Heart right ventricle (tissue), 16 donors: ENCODE data around the gene ANKRD33. TPM values are rescaled to one million over a fixed set of nuclear protein-coding genes. Genes with fewer than 3 reads are reported as not detected.

ENCODE experiments used
- ATAC-seq, 8 donors: fragments of 200-7000 bp; cut with Tn5 transposase; one replicate each; pipeline ENCODE4 v1.9.1; 2020; ENCODE audit warnings: mild to moderate bottlenecking in 8 of 8, moderate library complexity in 8 of 8, moderate number of reproducible peaks in 1 of 8
- DNase-seq, 2 donors: peaks; one replicate each; pipeline ENCODE4 v3.0.0-alpha.2; 2020
- H3K27ac ChIP-seq, 10 donors: fragments of 200-600 bp; sonication (generic) in 2 of 10; one replicate each; pipeline versions ENCODE4 v1.5.0 to v1.8.0; 2020 to 2022; ENCODE audit warnings: mild to moderate bottlenecking in 3 of 10
- H3K27me3 ChIP-seq, 7 donors: fragments of 200-600 bp; one replicate each; pipeline ENCODE4 v1.8.0; 2021 to 2022; ENCODE audit warnings: mild to moderate bottlenecking in 2 of 7
- H3K36me3 ChIP-seq, 9 donors: fragments of 200-600 bp; sonication (generic) in 1 of 9; one replicate each; pipeline versions ENCODE4 v1.5.0 to v1.8.0; 2020 to 2022; ENCODE audit warnings: mild to moderate bottlenecking in 2 of 9
- H3K4me1 ChIP-seq, 9 donors: fragments of 200-600 bp; sonication (generic) in 1 of 9; one replicate each; pipeline versions ENCODE4 v1.5.0 to v1.8.0; 2020 to 2022; ENCODE audit warnings: mild to moderate bottlenecking in 4 of 9
- H3K4me3 ChIP-seq, 10 donors: fragments of 200-600 bp; sonication (generic) in 2 of 10; one replicate each; pipeline versions ENCODE4 v1.5.0 to v1.8.0; 2020 to 2022; ENCODE audit warnings: mild to moderate bottlenecking in 7 of 10, moderate library complexity in 2 of 10
- H3K9me3 ChIP-seq, 11 donors: fragments of 200-600 bp in 10 of 11; sonication (generic) in 2 of 11; one replicate each; pipeline versions ENCODE4 v1.5.0 to v1.8.0; 2013 to 2022; ENCODE audit warnings: mild to moderate bottlenecking in 2 of 11, control low read depth in 1 of 11, moderate library complexity in 1 of 11
- CTCF ChIP-seq, 9 donors: fragments of 200-600 bp; sonication (generic) in 2 of 9; IDR thresholded peaks; one replicate each; pipeline versions ENCODE4 v1.5.0 to v1.8.0; 2021 to 2022; ENCODE audit warnings: antibody characterized with exemption in 9 of 9, mild to moderate bottlenecking in 5 of 9, moderate library complexity in 1 of 9
- WGBS, 2 donors: extraction: QIAGEN DNeasy Blood & Tissue Kit; methylation state at CpG; one replicate each; pipeline ENCODE4 v1.1.7; 2013; ENCODE audit warnings: inconsistent platforms in 1 of 2; 5-methylcytosine and 5-hydroxymethylcytosine counted together
- intact Hi-C, 10 donors: fragments of 100-400 bp; cut with DNase I; formaldehyde crosslinking; loops; one replicate each; pipeline versions ENCODE4 v1.11.1 to v1.14.2; 2022
- polyA plus RNA-seq, 2 donors: library from polyadenylated mRNA; stranded (reverse); fragments of 200-250 nt; gene quantifications; one replicate each; pipeline ENCODE4 v1.2.3, GENCODE V29; 2013
- total RNA-seq, 10 donors: library from RNA; stranded (reverse); fragmentation: NEBNext Ultra II Directional in 3 of 10; extraction: Animal tissue kit (Norgen Biotek cat#: 25700) in 3 of 10; gene quantifications; one replicate each; pipeline versions ENCODE4 v1.2.1 to v1.2.4, GENCODE V29; 2021 to 2023
- donor health status: Arrhythmogenic right ventricular cardiomyopathy.
- donor health status: ischemic (EF 13 %, LVEDD 7.1; RV severe dilation, severe dysfunction).
- donor health status: healthy with polysubstance abuse.
- donor health status: DM: no; HTN: yes; CAD: no.
- donor health status: DM: no; HTN: no; CAD: no.
- donor health status: ischemic (EF 25% LVEDD 6.9; RV normal size, moderate dysfunction).
- donor health status: ischemic (EF 25% LVEDD 5.7; RV mildly dilated, moderate dysfunction).
- donor health status: healthy.
- donor health status: DM: yes; HTN: yes; CAD: no.
- donor health status: Ischemic cardiomyopathy.
- donor health status: ischemic (EF 35%, LVEDD 5.7; RV mildly dilated, moderate dysfunction).
- donor health status: nonischemic (EF 11% LVEDD 7.7; RV severe dilation, severe dysfunction).
- donor health status: DM: yes; HTN: yes; CAD: no.
- donor health status: PGD.
- donor health status: ischemic (EF 29% LVEDD 5.4; RV normal size, mild dysfunction).
- donor health status: nonischemic (EF 23%, LVEDD 6.1; RV moderate dilation, normal function).

The ANKRD33 gene
- total and polyA plus RNA-seq, 12 donors = 0.01 TPM; not detected in 11

DNA sequence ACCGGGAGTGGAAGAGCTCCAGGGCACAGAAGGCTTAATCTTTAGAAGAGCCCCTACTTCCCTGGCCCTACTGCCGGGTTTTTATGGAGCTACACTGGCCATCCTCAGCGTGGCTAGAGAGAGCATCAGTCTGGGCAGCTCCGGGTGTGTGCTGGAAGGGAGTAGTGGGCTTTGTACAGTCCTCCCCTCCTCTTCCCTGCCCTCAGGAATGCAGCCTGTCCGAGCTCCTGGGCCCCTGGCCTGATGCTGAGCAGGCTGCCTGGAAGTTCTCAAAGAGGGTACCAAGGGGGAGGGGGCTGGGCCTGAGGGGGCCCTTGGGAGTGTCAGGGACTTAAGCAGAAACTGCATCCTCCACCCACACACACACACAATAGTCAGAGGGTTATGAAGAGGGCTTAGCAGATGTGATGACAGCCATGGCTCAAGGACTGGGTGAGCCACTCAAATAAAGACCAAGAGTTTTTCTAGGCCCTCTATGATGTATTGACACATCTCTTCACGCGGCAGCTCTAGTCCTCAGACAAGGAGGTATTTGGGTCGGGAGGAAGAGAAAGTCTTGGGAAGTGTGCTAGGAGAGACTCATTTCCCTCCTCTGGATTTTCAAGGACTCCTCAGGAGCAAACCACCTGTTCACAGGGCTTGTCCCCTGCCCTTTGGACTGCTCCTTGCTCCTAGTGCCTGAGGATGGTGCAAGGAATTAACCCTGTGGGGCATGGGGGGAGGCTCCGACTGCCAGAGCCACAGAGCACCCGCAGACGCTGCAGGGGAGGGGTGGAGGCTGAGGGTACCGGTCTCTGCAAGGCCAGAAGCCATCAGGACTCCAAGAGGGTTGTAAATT is 22.9 kb upstream of the ANKRD33 start:
- no peak for TF ChIP-seq CTCF (IDR thresholded peaks at IDR 0.05)
- no peaks in the 10 kb centered on the region for H3K9me3 ChIP-seq
- H3K27me3 ChIP-seq = peaks cover 0 to 75% (median 47%) of the 10 kb centered on the region in 7 donors
- ATAC-seq (no peak), DNase-seq (no peak)
- peaks cover 6 to 36% (median 26%) of the 10 kb centered on the region in 9 donors for H3K4me1 ChIP-seq
- 56 to 65% methylated on average over 12 of the region's 12 CpGs for WGBS, 2 donors
- H3K27ac ChIP-seq = no peak overlapping the region
- peak overlapping the region in 4 of 10 donors; percentile 34 to 51 (median 50) for H3K4me3 ChIP-seq
- no peaks in the 10 kb centered on the region for H3K36me3 ChIP-seq
- intact Hi-C loops = loop anchor here in 1 of 10 donors (5.0 kb wide), 1 partner anchor 443 kb away; the partner anchor contains the start of gene SLC4A8

- H3K27me3 ChIP-seq = peaks cover 0 to 82% (median 47%) of the 10 kb centered on the region in 7 donors
- peaks cover 6 to 43% (median 28%) of the 10 kb centered on the region in 9 donors for H3K4me1 ChIP-seq
- H3K27ac ChIP-seq = no peak overlapping the region
- no peak overlapping the region for H3K4me3 ChIP-seq
- no peaks in the 10 kb centered on the region for H3K36me3 ChIP-seq
- TF ChIP-seq CTCF (IDR thresholded peaks at IDR 0.05) = no peak
- no peak for DNase-seq
- no peak for ATAC-seq
- H3K9me3 ChIP-seq = no peaks in the 10 kb centered on the region
- intact Hi-C loops = no loop called here
- 78 to 89% methylated on average over 7 of the region's 7 CpGs for whole genome bisulfite sequencing, 2 donors
Observed at GRCh38 chr12:51865757-51866270, 22.1 kb upstream of the ANKRD33 start.

GRCh38 chr12:51866324-51866723 is 21.6 kb upstream of the ANKRD33 start:
- Histone ChIP-seq H3K27me3 (peaks cover 0 to 77% (median 45%) of the 10 kb centered on the region in 7 donors), H3K9me3 (no peaks in the 10 kb centered on the region), H3K36me3 (no peaks in the 10 kb centered on the region), H3K4me1 (peaks cover 6 to 48% (median 33%) of the 10 kb centered on the region in 9 donors), H3K27ac (no peak overlapping the region), H3K4me3 (no peak overlapping the region)
- DNase-seq (no peak), ATAC-seq (no peak)
- WGBS, 2 donors = 96 to 97% methylated on average over 4 of the region's 4 CpGs
- no peak for TF ChIP-seq CTCF (IDR thresholded peaks at IDR 0.05)
- intact Hi-C loops = no loop called here

- H3K4me3 ChIP-seq = no peak overlapping the region
- H3K27ac ChIP-seq = no peak overlapping the region
- TF ChIP-seq CTCF (IDR thresholded peaks at IDR 0.05) = no peak
- H3K9me3 ChIP-seq = no peaks in the 10 kb centered on the region
- peaks cover 0 to 73% (median 43%) of the 10 kb centered on the region in 7 donors for H3K27me3 ChIP-seq
- 96% methylated on average over 8 of the region's 8 CpGs for WGBS, 2 donors
- intact Hi-C loops = no loop called here
- no peaks in the 10 kb centered on the region for H3K36me3 ChIP-seq
- peaks cover 6 to 52% (median 33%) of the 10 kb centered on the region in 9 donors for H3K4me1 ChIP-seq
- DNase-seq (no peak), ATAC-seq (no peak)
Observed at GRCh38 chr12:51866762-51867161, 21.1 kb upstream of the ANKRD33 start.
